MCF 10A (cell line): Measurements from ENCODE around the gene TNNI2. TPM values are rescaled to one million over a fixed set of nuclear protein-coding genes. Genes with fewer than 3 reads are reported as not detected.
"Not testable (repeated sequence)": the region's sequence is repeated elsewhere in the genome, so short reads cannot be mapped to it uniquely, and the experiment has no call there.

Experiments
- BruUV-seq: library from RNA; stranded (reverse); fragments of 400-500 nt; replicated peaks from 2 replicates; lab custom pipeline; 2021; lab: Mats Ljungman, UMichigan
- CTCF ChIA-PET: fragments of 300-600 bp; sonication (Branson Sonifier 250); formaldehyde crosslinking; extraction: SDS; loops from one replicate; lab custom pipeline; 2021; ENCODE audit warnings: antibody characterized with exemption, inconsistent platforms; lab: Yijun Ruan, JAX
- POLR2A ChIA-PET: fragments of 300-600, 350-650 bp; sonication (Branson Sonifier 250); formaldehyde crosslinking; extraction: SDS; loops from one replicate; lab custom pipeline; 2020; ENCODE audit warnings: antibody characterized with exemption, inconsistent platforms; lab: Yijun Ruan, JAX
- DNase-seq: peaks from one replicate; pipeline ENCODE4 v3.0.0-alpha.2; 2018; ENCODE audit not compliant: unreplicated experiment
- H3K27ac Mint-ChIP-seq: one replicate; pipeline ENCODE4 v1.8.0; 2022; ENCODE audit warnings: mild to moderate bottlenecking, low read depth, mixed read lengths; ENCODE audit not compliant: unreplicated experiment
- H3K27me3 Mint-ChIP-seq: one replicate; pipeline ENCODE4 v1.8.0; 2022; ENCODE audit warnings: mixed read lengths; ENCODE audit not compliant: insufficient read depth, unreplicated experiment
- H3K36me3 Mint-ChIP-seq: one replicate; pipeline ENCODE4 v1.8.0; 2022; ENCODE audit warnings: mild to moderate bottlenecking, moderate library complexity, mixed read lengths; ENCODE audit not compliant: insufficient read depth, unreplicated experiment
- H3K4me1 Mint-ChIP-seq: one replicate; pipeline ENCODE4 v1.8.0; 2022; ENCODE audit warnings: mixed read lengths; ENCODE audit not compliant: insufficient read depth, unreplicated experiment
- H3K4me3 Mint-ChIP-seq: one replicate; pipeline ENCODE4 v1.8.0; 2022; ENCODE audit warnings: mild to moderate bottlenecking, moderate library complexity, mixed read lengths; ENCODE audit not compliant: unreplicated experiment
- H3K9me3 Mint-ChIP-seq: one replicate; pipeline ENCODE4 v1.8.0; 2022; ENCODE audit warnings: mixed read lengths; ENCODE audit not compliant: unreplicated experiment
- intact Hi-C: fragments of 100-400 bp; cut with micrococcal nuclease; formaldehyde crosslinking; loops from 2 replicates; pipeline ENCODE4 v1.14.1; 2022
- total RNA-seq: library from RNA; stranded (reverse); gene quantifications from 2 replicates; pipeline ENCODE4 v1.2.3, GENCODE V29; 2022
- TF ChIP-seq, protein P1 (sequence below): fragments of 200-600 bp; IDR thresholded peaks from one replicate; pipeline ENCODE4 v1.8.0; 2022; ENCODE audit warnings: antibody characterized with exemption, mild to moderate bottlenecking; ENCODE audit not compliant: unreplicated experiment

The TNNI2 gene
- total RNA-seq, 1 experiment from 2014 or later: 77.7 TPM

DNA sequence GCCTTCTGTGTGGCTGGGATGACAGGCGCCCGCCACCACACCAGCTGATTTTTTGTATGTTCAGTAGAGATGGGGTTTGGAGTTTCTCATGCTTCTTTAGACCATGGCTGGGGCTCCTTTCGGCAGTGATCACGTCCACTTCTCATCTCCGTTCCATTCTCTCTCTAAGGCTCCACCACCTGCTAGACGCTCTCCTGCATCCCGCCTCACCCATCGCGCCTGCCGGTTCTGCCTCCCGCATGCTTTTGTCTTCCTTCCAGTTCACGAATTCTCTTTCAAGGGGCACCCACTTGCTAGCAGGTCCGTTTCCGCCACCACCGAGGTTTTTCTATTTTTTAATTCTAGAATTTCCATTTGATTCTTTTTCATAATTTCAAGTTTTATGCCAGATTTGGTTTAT is 26.0 kb upstream of the TNNI2 start:
- no peaks in the 10 kb centered on the region for H3K4me1 Mint-ChIP-seq
- CTCF ChIA-PET: no interaction called here
- DNase-seq: no peak
- no peaks in the 10 kb centered on the region for H3K36me3 Mint-ChIP-seq
- H3K9me3 Mint-ChIP-seq: no peaks in the 10 kb centered on the region
- TF ChIP-seq, protein P1, sequence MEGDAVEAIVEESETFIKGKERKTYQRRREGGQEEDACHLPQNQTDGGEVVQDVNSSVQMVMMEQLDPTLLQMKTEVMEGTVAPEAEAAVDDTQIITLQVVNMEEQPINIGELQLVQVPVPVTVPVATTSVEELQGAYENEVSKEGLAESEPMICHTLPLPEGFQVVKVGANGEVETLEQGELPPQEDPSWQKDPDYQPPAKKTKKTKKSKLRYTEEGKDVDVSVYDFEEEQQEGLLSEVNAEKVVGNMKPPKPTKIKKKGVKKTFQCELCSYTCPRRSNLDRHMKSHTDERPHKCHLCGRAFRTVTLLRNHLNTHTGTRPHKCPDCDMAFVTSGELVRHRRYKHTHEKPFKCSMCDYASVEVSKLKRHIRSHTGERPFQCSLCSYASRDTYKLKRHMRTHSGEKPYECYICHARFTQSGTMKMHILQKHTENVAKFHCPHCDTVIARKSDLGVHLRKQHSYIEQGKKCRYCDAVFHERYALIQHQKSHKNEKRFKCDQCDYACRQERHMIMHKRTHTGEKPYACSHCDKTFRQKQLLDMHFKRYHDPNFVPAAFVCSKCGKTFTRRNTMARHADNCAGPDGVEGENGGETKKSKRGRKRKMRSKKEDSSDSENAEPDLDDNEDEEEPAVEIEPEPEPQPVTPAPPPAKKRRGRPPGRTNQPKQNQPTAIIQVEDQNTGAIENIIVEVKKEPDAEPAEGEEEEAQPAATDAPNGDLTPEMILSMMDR: no peak
- H3K27ac Mint-ChIP-seq: no peak overlapping the region
- POLR2A ChIA-PET: no interaction called here
- H3K4me3 Mint-ChIP-seq: no peak overlapping the region
- no peaks in the 10 kb centered on the region for H3K27me3 Mint-ChIP-seq
- intact Hi-C loops: no loop called here
- BruUV-seq: no TSS peak

DNA sequence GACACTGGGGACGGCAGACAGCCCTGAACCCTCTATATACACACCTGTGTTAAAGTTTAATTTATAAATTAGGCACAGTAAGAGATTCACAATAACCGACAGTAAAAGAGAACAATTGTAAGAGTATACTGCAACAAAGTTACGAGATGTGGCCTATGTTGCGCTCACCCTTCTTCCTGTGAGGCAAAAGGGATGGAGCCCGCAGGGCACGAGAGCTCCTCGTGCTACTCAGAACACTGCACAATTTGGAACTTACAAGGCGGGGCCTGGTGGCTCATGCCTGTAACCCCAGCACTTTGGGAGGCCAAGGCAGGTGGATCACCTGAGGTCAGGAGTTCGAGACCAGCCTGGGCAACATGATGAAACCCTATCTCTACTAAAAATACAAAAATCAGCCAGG is 25.4 kb upstream of the TNNI2 start:
- intact Hi-C loops, H3K9me3 Mint-ChIP-seq, H3K27ac Mint-ChIP-seq, BruUV-seq, H3K27me3 Mint-ChIP-seq, DNase-seq, H3K4me1 Mint-ChIP-seq, CTCF ChIA-PET, H3K4me3 Mint-ChIP-seq, H3K36me3 Mint-ChIP-seq: not testable (repeated sequence)
- POLR2A ChIA-PET: interaction anchor here (2.1 kb wide), 1 partner anchor 8 kb away, joined by 4 read pairs; no protein-coding TSS in a partner anchor

DNA sequence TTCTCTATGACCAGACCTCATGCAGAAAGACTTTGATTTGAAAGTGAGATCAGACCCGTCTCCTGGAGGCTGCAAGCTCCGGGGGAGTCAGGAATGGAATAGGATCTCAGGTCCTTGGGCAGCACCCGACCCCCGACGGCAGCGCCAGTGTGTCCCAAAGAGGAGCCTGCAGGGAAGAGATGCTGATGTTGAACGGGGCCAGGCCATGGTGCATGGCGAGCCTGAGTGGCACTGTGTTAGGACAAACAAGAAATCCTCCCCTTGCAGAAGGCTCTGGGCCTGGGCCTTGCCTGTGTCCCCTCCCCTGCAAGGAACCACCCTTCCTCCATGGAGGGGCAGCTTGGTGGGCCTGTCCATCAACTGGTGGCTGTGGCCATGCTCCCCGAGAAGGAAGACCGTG is 24.1 kb upstream of the TNNI2 start:
- H3K4me3 Mint-ChIP-seq: no peak overlapping the region
- ChIA-PET POLR2A (interaction anchor here (2.1 kb wide), 1 partner anchor 10 kb away, joined by 4 read pairs; no protein-coding TSS in a partner anchor), CTCF (no interaction called here)
- no peaks in the 10 kb centered on the region for H3K27me3 Mint-ChIP-seq
- no peak overlapping the region for H3K27ac Mint-ChIP-seq
- TF ChIP-seq, protein P1: no peak
- H3K9me3 Mint-ChIP-seq: no peaks in the 10 kb centered on the region
- BruUV-seq: no TSS peak
- DNase-seq: no peak
- no peaks in the 10 kb centered on the region for H3K4me1 Mint-ChIP-seq
- intact Hi-C loops: no loop called here
- no peaks in the 10 kb centered on the region for H3K36me3 Mint-ChIP-seq

DNA sequence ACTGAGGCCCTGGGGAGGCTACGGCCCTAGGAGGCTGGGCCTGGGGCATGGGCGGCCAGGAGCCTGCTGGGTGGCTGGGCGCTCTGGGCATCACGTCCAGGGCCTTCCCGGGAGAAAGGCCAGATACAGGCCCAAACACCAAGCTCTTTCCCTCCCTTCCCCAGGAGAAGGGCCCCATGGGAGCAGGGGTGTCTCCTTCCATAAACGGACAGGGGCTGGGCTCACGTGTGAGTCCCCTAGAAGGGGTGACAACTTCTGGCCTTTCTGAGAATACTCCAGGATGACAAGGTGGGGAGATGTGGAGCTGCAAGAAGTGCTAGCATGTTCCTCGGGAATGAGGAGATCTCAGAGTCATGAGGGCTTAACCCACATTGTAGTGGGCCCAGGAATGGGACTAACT is 23.5 kb upstream of the TNNI2 start:
- Mint-ChIP-seq H3K4me1 (peaks cover 3% of the 10 kb centered on the region), H3K4me3 (no peak overlapping the region), H3K27ac (no peak overlapping the region), H3K27me3 (no peaks in the 10 kb centered on the region), H3K9me3 (no peaks in the 10 kb centered on the region), H3K36me3 (no peaks in the 10 kb centered on the region)
- intact Hi-C loops: no loop called here
- ChIA-PET CTCF (no interaction called here), POLR2A (interaction anchor here (2.1 kb wide), 1 partner anchor 10 kb away, joined by 4 read pairs; no protein-coding TSS in a partner anchor)
- no peak for DNase-seq
- BruUV-seq: no TSS peak
- TF ChIP-seq, protein P1: no peak

DNA sequence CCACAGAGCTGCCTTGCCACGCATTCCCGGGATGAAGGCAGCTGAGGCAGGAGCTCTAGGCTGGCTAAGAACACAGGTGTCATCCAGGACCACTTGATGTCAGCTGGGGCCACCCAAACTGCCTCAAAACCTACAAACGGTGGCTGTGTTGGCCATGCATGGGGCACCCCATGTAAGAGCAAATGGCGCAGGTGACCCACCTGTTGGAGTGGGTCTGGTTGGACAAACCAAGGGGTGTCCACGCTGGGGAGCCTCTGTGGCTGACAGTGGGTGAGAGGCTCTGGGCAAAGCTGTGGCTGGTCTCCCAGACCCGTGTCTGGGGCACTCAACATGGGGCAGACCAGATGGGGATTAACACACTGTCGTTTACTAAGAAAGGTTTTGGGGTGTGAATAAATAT is 23.0 kb upstream of the TNNI2 start:
- Mint-ChIP-seq H3K9me3 (no peaks in the 10 kb centered on the region), H3K4me1 (peaks cover 8% of the 10 kb centered on the region), H3K4me3 (no peak overlapping the region), H3K27me3 (no peaks in the 10 kb centered on the region), H3K36me3 (no peaks in the 10 kb centered on the region), H3K27ac (no peak overlapping the region)
- ChIA-PET POLR2A (interaction anchor here (0.6 kb wide), 1 partner anchor 689 kb away, joined by 3 read pairs; no protein-coding TSS in a partner anchor), CTCF (no interaction called here)
- TF ChIP-seq, protein P1: no peak
- DNase-seq: no peak
- BruUV-seq: no TSS peak
- intact Hi-C loops: no loop called here
